Measurements from ENCODE around the gene TRIB2. TPM values are rescaled to one million over a fixed set of nuclear protein-coding genes. Genes with fewer than 3 reads are reported as not detected.

Gene TRIB2
- total and polyA plus RNA-seq, 4 donors = 6.7 to 27.8 (median 12.3) TPM

DNA sequence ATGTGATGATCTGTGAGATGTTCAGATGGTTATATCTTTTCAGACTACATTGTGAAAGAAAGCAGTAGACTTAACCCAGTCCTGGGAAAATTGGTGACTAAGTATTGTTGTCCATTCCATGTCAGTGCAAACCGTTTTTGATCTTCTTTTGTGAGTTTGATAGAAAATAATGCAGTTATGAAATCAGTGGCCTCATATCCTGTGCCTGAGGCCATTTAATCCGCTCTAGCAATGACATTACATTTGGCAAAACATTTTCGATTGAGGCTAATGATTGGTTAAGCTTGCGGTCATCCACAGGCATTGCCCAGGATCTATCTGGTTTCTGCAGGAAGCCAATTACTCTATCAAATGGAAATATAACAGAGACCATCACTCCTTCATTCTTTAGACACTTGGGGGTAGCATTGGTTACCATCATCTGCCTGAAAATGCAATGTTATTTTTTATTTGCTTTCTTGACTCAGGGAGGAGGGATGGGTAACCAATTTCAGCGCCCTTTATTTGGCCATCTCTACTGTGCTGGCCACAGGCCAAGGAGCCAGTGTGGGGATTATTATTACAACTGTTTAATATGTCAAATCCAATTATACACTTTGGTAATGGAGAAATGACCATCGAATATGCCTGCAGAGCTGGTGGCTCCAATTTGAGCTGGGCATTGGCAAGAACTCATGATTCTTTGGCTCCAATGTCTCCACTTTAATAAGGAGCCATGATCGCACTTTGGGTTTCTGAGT, 33.6 kb downstream of the TRIB2 start:
- Histone ChIP-seq H3K4me1 (ENCODE audit: control insufficient read depth in 4 of 4, insufficient read depth in 4 of 4, low read length in 3 of 4) (no peaks in the 10 kb centered on the region), H3K4me3 (ENCODE audit: low read depth in 1 of 3, low read length in 3 of 3) (no peak overlapping the region), H3K27me3 (ENCODE audit: control insufficient read depth in 4 of 4, insufficient read depth in 4 of 4, low read length in 3 of 4) (no peaks in the 10 kb centered on the region), H3K36me3 (ENCODE audit: control insufficient read depth in 4 of 4, insufficient read depth in 3 of 4, low read depth in 1 of 4, low read length in 3 of 4) (no peaks in the 10 kb centered on the region), H3K27ac (ENCODE audit: low read depth in 1 of 2, low read length in 2 of 2) (no peak overlapping the region), H3K9me3 (ENCODE audit: control insufficient read depth in 4 of 4, low read length in 3 of 4) (no peaks in the 10 kb centered on the region), H3K9ac (ENCODE audit: low read depth in 1 of 2, low read length in 2 of 2) (no peak overlapping the region)
- TF ChIP-seq JUND (IDR thresholded peaks at IDR 0.05) (no peak), EGR1 (IDR thresholded peaks at IDR 0.05; ENCODE audit: low read depth in 2 of 2) (no peak)
- DNase-seq (ENCODE audit: low spot score) = no peak
- 84% methylated on average over 7 of the region's 7 CpGs for WGBS

DNA sequence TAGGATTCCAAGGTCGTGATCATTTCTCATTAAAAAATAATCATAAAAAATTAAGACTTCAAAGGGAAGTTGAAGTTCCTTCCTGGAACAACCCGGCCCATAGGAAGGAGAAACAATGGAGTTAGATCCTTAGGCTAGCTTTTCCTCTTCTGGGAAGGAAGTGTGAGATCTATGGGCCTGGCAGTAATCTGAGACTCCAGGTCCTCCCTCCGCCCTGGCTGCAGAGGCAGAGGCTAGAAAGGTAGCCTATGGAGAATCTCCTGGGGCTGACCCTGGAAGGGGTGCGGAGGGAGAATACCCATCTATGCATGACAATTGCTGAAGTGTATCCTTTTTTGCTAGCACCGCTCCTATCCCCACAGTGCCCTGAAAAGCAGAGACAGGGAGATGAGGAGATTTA, 37.9 kb downstream of the TRIB2 start:
- no peaks in the 10 kb centered on the region for H3K36me3 ChIP-seq (ENCODE audit: control insufficient read depth in 4 of 4, insufficient read depth in 3 of 4, low read depth in 1 of 4, low read length in 3 of 4)
- no peaks in the 10 kb centered on the region for H3K27me3 ChIP-seq (ENCODE audit: control insufficient read depth in 4 of 4, insufficient read depth in 4 of 4, low read length in 3 of 4)
- H3K4me3 ChIP-seq (ENCODE audit: low read depth in 1 of 3, low read length in 3 of 3) = no peak overlapping the region
- WGBS = 76% methylated on average over 5 of the region's 5 CpGs
- no peak overlapping the region for H3K9ac ChIP-seq (ENCODE audit: low read depth in 1 of 2, low read length in 2 of 2)
- no peaks in the 10 kb centered on the region for H3K4me1 ChIP-seq (ENCODE audit: control insufficient read depth in 4 of 4, insufficient read depth in 4 of 4, low read length in 3 of 4)
- H3K9me3 ChIP-seq (ENCODE audit: control insufficient read depth in 4 of 4, low read length in 3 of 4) = no peaks in the 10 kb centered on the region
- no peak for DNase-seq (ENCODE audit: low spot score)
- TF ChIP-seq NR2F2 (IDR thresholded peaks at IDR 0.05) (peak; percentile 62), EGR1 (IDR thresholded peaks at IDR 0.05; ENCODE audit: low read depth in 2 of 2) (no peak)
- no peak overlapping the region for H3K27ac ChIP-seq (ENCODE audit: low read depth in 1 of 2, low read length in 2 of 2)

DNA sequence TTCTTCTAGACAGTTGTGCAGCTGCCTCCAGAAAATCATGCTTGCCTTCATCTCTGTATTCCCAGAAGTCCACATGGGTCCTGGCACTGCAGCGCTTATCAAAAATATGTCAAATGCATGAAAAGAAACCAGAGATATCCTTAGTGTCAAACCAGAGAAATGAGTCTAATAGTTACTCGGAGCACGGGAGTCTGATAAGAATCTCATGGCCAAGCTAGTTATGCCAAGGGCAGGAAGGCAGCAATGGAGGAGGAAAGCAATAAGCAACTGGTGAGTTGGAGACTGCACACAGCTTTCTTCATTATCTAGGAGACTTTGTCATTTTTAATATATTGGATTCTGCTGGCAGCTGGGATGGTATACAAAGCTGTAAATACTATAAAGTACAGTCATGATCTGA, 38.6 kb downstream of the TRIB2 start:
- Histone ChIP-seq H3K27ac (ENCODE audit: low read depth in 1 of 2, low read length in 2 of 2) (no peak overlapping the region), H3K27me3 (ENCODE audit: control insufficient read depth in 4 of 4, insufficient read depth in 4 of 4, low read length in 3 of 4) (no peaks in the 10 kb centered on the region), H3K36me3 (ENCODE audit: control insufficient read depth in 4 of 4, insufficient read depth in 3 of 4, low read depth in 1 of 4, low read length in 3 of 4) (no peaks in the 10 kb centered on the region), H3K9me3 (ENCODE audit: control insufficient read depth in 4 of 4, low read length in 3 of 4) (no peaks in the 10 kb centered on the region), H3K4me3 (ENCODE audit: low read depth in 1 of 3, low read length in 3 of 3) (no peak overlapping the region), H3K4me1 (ENCODE audit: control insufficient read depth in 4 of 4, insufficient read depth in 4 of 4, low read length in 3 of 4) (no peaks in the 10 kb centered on the region), H3K9ac (ENCODE audit: low read depth in 1 of 2, low read length in 2 of 2) (no peak overlapping the region)
- DNase-seq (ENCODE audit: low spot score) = no peak
- WGBS = 77% methylated on average over 3 of the region's 3 CpGs
- TF ChIP-seq GABPA (IDR thresholded peaks at IDR 0.05 in 1 of 2, conservative IDR thresholded peaks at IDR 0.05 in 1 of 2) (no peak), RAD21 (IDR thresholded peaks at IDR 0.05) (no peak), RXRA (IDR thresholded peaks at IDR 0.05) (no peak), NR2F2 (IDR thresholded peaks at IDR 0.05) (no peak), JUND (IDR thresholded peaks at IDR 0.05) (no peak)
- TF ChIP-seq, protein P1, sequence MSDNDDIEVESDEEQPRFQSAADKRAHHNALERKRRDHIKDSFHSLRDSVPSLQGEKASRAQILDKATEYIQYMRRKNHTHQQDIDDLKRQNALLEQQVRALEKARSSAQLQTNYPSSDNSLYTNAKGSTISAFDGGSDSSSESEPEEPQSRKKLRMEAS (IDR thresholded peaks at IDR 0.05) = no peak
- TF ChIP-seq, protein P2, sequence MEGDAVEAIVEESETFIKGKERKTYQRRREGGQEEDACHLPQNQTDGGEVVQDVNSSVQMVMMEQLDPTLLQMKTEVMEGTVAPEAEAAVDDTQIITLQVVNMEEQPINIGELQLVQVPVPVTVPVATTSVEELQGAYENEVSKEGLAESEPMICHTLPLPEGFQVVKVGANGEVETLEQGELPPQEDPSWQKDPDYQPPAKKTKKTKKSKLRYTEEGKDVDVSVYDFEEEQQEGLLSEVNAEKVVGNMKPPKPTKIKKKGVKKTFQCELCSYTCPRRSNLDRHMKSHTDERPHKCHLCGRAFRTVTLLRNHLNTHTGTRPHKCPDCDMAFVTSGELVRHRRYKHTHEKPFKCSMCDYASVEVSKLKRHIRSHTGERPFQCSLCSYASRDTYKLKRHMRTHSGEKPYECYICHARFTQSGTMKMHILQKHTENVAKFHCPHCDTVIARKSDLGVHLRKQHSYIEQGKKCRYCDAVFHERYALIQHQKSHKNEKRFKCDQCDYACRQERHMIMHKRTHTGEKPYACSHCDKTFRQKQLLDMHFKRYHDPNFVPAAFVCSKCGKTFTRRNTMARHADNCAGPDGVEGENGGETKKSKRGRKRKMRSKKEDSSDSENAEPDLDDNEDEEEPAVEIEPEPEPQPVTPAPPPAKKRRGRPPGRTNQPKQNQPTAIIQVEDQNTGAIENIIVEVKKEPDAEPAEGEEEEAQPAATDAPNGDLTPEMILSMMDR (IDR thresholded peaks at IDR 0.05; ENCODE audit: low read depth, low read length, missing input control) = no peak
- TF ChIP-seq, protein P3, sequence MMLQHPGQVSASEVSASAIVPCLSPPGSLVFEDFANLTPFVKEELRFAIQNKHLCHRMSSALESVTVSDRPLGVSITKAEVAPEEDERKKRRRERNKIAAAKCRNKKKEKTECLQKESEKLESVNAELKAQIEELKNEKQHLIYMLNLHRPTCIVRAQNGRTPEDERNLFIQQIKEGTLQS (IDR thresholded peaks at IDR 0.05) = no peak

DNA sequence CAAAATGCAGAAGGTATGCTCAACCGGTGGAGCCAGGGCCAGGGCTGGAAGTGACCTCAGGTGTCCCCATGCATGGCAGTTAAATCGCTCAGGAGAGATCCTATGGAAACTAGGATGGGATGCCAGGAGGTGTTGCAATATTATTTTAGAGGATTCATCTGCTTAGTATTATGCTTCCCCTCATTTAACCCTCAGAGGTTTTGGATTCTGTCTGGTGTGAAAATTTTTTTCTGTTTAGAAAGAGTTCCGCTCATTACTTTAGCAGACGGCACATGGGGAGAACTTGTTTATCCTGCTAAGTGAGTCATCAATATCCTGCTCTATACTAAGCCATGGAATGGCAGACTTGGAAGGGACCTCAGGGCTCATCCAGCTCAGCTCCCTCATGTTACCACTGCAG, 42.5 kb downstream of the TRIB2 start:
- no peaks in the 10 kb centered on the region for H3K36me3 ChIP-seq (ENCODE audit: control insufficient read depth in 4 of 4, insufficient read depth in 3 of 4, low read depth in 1 of 4, low read length in 3 of 4)
- H3K27ac ChIP-seq (ENCODE audit: low read depth in 1 of 2, low read length in 2 of 2) = no peak overlapping the region
- WGBS = 78% methylated on average over 4 of the region's 4 CpGs
- no peaks in the 10 kb centered on the region for H3K9me3 ChIP-seq (ENCODE audit: control insufficient read depth in 4 of 4, low read length in 3 of 4)
- no peak overlapping the region for H3K9ac ChIP-seq (ENCODE audit: low read depth in 1 of 2, low read length in 2 of 2)
- no peaks in the 10 kb centered on the region for H3K27me3 ChIP-seq (ENCODE audit: control insufficient read depth in 4 of 4, insufficient read depth in 4 of 4, low read length in 3 of 4)
- H3K4me1 ChIP-seq (ENCODE audit: control insufficient read depth in 4 of 4, insufficient read depth in 4 of 4, low read length in 3 of 4) = no peaks in the 10 kb centered on the region
- no peak for DNase-seq (ENCODE audit: low spot score)
- no peak overlapping the region for H3K4me3 ChIP-seq (ENCODE audit: low read depth in 1 of 3, low read length in 3 of 3)
- TF ChIP-seq EGR1 (IDR thresholded peaks at IDR 0.05; ENCODE audit: low read depth in 2 of 2) (no peak), HNF4A (conservative IDR thresholded peaks at IDR 0.05) (no peak), RXRA (IDR thresholded peaks at IDR 0.05) (no peak), FOXA2 (IDR thresholded peaks at IDR 0.05) (no peak), NR2F2 (IDR thresholded peaks at IDR 0.05) (no peak), HNF4G (IDR thresholded peaks at IDR 0.05) (no peak), GABPA (IDR thresholded peaks at IDR 0.05 in 1 of 2, conservative IDR thresholded peaks at IDR 0.05 in 1 of 2) (no peak)
- TF ChIP-seq, protein P3 (IDR thresholded peaks at IDR 0.05) = no peak
- TF ChIP-seq, protein P2 (IDR thresholded peaks at IDR 0.05; ENCODE audit: low read depth, low read length, missing input control) = no peak

Measured in liver (tissue), 9 donors.